Lower leg skin (tissue), 3 donors: Measurements from ENCODE around the gene LYZL1.

ENCODE experiments used
- POLR2A ChIP-seq, 2 donors: fragments of 450-650 bp; IDR thresholded peaks; one replicate each; pipeline ENCODE4 v1.6.1; 2016 to 2017; ENCODE audit warnings: antibody characterized with exemption in 2 of 2, mild to moderate bottlenecking in 1 of 2, moderate library complexity in 1 of 2
- TF ChIP-seq, protein P1 (sequence below), 3 donors: fragments of 450-650 bp; IDR thresholded peaks; one replicate each; pipeline ENCODE4 v1.5.1; 2016; ENCODE audit warnings: antibody characterized with exemption in 3 of 3, mild to moderate bottlenecking in 3 of 3, moderate library complexity in 2 of 3

DNA sequence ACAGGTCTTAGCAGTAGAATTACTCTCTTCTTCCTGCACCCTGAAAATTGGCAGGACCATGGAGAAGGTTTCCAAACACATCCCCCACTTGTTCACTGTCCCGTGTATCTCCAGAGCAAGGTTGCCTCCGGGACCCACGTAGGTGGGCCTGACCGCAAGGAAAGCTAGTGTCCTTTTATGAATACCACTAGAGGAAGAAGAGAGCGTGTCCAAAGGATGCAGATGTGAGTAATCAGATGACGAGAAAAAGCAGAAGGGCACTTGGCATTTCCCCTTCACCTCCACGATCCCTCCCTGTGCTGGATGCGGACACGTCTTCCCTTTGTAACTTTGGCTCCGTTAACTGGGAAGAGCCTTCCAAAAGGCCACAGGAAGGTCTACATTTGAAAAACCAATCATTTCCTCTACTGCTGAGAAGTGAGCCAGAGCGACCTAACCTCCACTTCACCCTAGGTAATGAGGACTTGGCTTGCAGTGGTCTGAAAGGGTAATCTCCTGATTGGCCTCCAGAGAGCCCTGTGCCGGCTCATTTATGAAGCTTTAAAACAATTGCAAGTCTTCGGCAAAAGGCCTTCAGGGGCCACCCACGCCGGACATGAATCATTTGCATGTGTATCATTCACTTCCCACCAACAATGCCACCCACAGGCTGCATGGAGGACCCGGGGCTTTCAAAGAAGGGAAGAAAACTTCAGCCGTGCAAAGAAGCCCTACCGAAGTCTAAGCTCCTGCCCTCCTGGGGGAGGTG lies 55.4 kb downstream of the LYZL1 start:
- TF ChIP-seq, protein P1, sequence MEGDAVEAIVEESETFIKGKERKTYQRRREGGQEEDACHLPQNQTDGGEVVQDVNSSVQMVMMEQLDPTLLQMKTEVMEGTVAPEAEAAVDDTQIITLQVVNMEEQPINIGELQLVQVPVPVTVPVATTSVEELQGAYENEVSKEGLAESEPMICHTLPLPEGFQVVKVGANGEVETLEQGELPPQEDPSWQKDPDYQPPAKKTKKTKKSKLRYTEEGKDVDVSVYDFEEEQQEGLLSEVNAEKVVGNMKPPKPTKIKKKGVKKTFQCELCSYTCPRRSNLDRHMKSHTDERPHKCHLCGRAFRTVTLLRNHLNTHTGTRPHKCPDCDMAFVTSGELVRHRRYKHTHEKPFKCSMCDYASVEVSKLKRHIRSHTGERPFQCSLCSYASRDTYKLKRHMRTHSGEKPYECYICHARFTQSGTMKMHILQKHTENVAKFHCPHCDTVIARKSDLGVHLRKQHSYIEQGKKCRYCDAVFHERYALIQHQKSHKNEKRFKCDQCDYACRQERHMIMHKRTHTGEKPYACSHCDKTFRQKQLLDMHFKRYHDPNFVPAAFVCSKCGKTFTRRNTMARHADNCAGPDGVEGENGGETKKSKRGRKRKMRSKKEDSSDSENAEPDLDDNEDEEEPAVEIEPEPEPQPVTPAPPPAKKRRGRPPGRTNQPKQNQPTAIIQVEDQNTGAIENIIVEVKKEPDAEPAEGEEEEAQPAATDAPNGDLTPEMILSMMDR (IDR thresholded peaks at IDR 0.05), result no peak
- TF ChIP-seq POLR2A (IDR thresholded peaks at IDR 0.05), result no peak
